ENCODE measurements around the gene UNC119. TPM values are rescaled to one million over a fixed set of nuclear protein-coding genes. Genes with fewer than 3 reads are reported as not detected.

UNC119 gene
- total RNA-seq, 1 donor from 2014 or later: 19.2 TPM

- no peak for ATAC-seq
These were observed 30.9 kb downstream of the UNC119 start for GRCh38 chr17:28521311-28522085.

- no peak for ATAC-seq
These were observed 31.7 kb downstream of the UNC119 start for GRCh38 chr17:28520687-28521086.

- ATAC-seq: no peak
These were observed 33.2 kb downstream of the UNC119 start for GRCh38 chr17:28519236-28519635.

DNA sequence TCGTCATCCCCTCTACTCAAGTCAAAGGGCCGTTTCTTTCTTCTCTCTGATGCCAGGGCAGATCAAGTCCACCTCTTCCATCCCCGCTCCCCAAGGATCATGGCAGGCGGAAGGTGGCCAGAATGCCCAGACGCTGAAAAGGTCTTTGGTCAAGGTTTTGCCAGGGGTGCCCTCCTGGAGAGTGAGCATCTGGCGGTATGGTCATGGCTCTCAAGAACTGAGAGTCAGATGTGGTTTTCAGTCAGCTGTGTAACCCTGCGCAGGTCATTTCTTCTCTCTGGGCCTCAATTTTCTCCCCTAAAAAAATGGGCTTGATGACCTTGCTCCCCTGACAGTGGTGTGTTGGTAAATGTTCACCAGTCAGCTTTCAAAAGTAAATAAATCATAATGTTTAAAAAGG lies 33.8 kb downstream of the UNC119 start:
- no peak for ATAC-seq

GRCh38 chr17:28518132-28518531 lies 34.3 kb downstream of the UNC119 start:
- ATAC-seq: no peak

- peak; percentile 17 for ATAC-seq
These were observed 36.9 kb downstream of the UNC119 start for GRCh38 chr17:28515518-28515917.

DNA sequence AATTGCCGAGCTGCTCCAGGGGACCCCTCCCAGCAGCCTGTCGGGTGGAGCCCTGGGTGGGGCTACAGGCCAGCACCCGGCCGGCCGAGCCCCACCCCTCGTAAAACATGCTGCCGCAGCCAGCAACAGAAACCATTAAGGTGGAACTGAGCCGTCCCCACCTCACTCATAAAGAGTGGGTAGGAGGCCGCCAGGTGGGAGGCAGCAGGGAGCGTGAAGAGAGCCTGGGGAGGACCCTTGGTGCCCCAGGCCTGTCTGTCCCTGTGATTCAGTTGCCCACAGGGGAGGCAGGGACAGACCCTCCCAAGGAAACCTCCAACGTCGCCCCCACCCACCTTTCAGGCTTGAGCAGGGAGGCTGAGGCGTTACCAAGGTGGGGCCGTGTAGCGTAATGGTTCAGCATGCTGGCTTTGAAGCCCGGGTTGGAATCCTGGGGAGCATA lies 37.8 kb downstream of the UNC119 start:
- peak; percentile 66 for ATAC-seq

GRCh38 chr17:28513476-28513875 lies 38.9 kb downstream of the UNC119 start:
- no peak for ATAC-seq

- ATAC-seq: no peak
These were observed 40.5 kb downstream of the UNC119 start for GRCh38 chr17:28511858-28512461.

DNA sequence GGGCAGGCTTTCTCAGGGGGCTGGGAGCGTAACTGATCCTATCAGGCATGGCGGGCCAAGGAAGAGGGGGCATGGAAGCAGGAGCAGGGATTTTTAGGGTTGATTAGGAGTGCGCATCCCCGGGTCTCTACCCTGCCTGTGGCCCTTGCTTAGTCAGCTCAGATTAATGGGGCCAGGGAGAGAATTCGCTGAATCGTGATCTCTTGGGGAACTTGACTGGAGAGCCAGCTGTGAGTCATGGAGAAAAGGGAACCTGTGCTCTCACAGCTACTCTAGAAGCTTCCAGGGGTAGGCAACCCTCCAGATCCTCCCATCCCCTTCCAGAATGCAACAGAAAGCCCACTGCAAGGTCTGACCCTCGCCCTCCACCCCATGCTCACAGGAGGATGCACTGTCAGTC lies 42.6 kb downstream of the UNC119 start:
- ATAC-seq: no peak

DNA sequence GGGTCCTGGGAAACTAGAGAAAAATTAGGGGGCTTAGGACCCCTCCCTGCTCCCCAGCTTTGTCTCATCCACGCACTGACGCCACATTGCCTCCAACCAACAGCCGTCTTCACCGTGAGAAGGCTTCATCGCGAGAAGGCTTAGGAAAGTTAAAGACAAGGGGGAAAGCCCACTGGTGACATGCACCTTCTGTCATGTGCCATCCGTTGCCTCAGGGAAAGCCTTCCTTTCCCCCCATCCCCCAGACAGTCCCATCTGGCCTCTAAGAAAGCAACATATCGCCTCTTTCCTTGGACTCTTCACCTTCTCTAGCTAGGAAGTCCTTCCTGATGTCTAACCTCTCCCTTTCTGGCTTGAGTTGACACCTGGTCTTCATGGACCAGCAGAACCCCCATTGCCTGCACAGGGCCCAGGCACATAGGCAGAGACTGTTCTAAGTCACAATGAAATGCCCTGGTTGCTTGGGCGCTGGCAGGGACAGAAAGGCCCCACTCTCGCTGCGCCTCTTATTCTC lies 44.2 kb downstream of the UNC119 start:
- ATAC-seq: no peak

DNA sequence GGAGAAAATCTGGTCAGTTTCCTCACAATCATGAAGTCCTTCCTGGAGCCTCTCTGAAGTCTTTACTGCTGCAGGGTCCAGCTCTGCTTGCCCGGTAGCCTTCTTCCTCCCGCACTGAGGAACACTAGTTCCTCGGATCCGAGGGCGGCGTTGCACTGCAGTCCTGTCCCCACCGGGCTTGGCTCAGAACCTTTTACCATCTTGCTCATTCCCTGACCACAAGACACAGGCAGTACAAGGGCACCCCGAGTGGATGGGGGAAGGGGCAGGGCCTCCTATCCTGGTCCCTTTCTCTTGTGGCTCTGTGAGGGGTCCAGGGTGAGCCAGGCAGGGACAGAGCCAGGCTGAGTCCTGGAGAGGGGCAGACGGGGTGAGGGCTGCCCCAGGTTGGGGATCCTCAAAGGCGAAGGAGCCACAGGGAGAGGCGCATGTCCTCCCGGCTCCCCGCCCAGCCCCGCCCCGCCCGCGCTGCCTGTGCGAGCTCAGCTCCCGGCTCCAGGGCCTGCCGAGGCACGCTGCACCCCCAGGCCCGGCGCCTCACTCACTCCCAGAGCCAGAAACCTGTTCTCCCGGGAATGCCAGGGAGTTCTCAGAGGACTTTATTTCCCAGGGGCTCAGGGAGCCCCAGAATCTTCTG lies 44.7 kb downstream of the UNC119 start:
- peak; percentile 84 for ATAC-seq

DNA sequence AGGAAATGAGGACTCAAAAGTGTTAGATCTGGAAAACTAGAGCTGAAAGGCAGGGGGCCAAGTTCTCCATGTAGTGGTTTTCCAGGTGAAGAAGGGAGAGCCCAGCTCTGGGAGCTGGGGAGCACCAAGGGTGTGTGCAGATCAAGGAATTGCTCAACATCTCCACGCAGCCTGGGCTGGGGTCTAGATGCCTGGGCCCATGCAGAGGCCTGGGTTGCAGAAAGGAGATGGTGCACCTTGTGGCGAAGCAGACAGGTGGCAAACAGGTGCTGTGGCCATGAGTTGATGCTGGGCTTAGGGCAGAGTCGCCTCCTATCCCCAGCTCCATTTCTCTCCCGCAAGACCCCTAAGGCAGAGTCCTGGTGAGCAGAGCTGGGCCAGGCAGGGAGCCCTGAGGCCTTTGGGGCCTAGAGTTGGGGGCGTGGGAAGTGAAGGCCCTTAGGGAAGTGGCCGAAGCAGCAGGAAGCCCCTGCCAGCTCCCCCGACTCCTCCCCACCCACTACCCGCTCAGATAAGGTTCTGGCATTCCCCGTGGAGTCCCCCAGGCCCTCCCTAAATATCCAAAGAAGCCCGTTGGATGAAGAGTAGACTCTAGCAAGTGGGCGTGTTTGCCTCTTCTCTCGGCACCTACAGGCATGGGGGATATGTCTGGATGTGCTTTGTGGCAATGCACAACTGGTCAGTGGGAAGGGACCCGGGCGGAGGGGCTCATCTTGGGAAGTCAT lies 45.5 kb downstream of the UNC119 start:
- ATAC-seq: peak; percentile 32

DNA sequence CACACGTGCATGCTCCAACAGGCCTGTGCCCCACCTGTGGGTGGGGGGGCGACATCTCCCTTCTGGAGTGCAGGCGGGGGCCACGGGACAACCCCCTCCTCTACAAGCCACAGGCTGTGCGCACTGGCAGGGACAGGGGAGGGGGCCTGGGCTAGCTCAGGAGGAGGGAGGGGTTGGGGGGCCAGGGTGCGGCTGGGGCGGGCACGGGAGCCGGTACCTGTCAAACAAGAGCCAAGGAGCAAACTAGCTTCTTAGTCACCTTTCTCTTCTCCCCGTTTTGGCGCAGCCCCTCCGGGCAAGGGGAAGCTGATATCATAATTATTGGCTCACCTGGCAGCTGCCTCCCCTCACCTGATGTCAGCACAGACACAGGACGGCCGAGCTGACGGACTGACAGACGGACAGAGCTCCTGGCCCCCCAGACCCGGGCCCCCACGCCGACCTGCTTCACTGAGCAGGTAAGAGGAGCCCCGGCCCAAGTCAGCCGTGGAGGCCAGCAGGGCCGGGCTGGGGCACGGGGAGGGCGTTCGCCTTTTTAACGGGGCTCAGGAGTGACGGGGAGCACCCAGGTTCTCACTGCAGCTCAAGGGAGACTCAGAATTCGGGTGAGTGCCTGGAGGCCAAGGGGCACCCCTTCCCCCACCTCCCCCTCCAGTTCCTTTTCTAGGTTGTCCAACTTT lies 46.3 kb downstream of the UNC119 start, which contains the start of gene FOXN1:
Gene FOXN1, plus strand, starts transcription at position 363 of the 680 bp plus-strand sequence. CDS start 17,622 bp downstream, outside the sequence.
- peak; percentile 62 for ATAC-seq

DNA sequence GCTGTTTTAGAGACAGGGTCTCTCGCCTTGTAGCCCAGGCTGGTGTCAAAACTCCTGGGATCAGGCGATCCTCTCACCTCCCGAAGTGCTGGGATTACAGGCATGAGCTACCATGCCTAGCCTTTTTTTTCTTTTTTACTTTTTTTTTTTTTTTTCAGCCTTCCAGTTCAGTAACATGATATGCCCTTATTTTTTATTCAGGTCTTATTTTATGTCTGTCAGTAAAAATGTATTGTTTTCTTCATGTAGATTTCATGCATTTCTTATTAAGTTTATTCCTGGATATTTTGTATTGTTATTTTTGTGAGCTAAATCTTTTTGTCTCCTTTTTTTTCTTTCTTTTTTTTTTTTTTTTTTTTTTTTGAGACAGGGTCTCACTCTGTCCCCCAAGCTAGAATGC lies 49.0 kb downstream of the UNC119 start:
- no peak for ATAC-seq

- no peak for ATAC-seq
These were observed 50.8 kb downstream of the UNC119 start for GRCh38 chr17:28501421-28502284.

DNA sequence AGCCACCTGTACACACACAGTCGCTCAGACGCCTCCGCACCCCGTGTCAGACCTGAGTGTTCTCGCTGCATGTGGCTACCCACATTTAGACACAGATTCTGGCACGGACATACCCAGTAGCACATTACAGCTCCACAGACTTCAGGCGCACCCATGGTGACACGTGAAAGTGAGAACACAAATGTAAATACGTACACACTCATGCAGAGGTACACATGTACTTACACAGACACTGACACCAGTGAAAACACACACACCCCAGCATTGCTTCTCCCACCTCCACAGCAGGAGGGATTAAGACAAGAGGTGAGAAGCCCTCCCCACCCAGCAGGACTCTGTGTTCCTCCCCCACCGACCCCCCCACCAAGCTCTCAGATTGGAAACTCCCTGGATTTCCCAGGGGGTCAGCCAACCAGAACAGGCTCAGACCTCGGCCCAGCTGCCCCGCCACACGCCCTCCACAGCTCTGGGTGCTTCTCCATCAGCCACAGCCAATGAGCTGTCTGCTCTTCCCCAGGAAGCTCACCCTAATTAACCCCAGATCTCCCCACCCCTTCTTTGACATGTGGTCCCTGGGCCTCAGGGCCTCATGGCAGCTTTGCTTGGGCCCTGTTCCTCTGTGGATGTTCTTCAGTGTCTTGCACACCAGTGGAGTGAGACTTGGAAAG lies 51.6 kb downstream of the UNC119 start:
- ATAC-seq: no peak

DNA sequence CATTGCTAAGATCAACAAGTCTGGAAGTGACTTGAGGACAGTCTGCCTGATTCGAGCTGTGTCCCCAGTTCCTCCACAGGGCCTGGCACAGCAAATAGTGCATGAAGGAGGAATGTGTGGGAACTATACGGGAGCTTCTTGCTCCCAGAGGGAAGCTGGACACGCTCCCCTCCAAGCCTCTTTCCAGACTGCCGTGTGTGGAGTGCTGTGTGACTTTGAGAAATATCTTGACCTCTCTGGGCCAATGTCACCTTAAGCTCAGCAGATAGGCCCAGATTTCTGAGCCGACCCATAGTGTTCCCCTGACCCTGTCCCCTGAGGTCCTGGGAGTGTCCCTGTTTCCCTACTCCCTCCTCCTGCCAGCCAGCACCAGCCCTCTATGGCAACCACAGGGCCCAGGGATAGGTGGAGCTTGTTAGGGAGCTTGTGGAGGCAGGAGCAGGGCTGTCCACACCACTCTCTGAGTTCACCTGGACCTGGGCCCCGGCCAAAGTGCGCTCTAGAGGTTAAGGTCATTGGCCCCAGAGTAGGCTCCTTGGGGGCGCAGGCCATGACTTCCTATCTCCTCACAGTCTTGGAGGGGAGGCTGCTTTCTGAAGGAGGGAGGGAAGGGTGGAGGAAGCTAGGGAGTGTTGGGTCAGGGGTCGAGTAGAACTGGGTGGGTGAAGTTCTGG lies 52.6 kb downstream of the UNC119 start:
- ATAC-seq: no peak

- no peak for ATAC-seq
These were observed 53.1 kb downstream of the UNC119 start for GRCh38 chr17:28499364-28499664.

Data from esophagus mucosa (tissue), 1 donor.